ENCODE results near the gene MACROD1.

MACROD1 gene

GRCh38 chr11:64135711-64136110, 30.2 kb downstream of the MACROD1 start:
- DNase-seq (ENCODE audit: extremely low read depth, low read depth) = no peak
- H3K4me3 ChIP-seq (replicated peaks; ENCODE audit: low read depth, low read length) = no peak overlapping the region
- TF ChIP-seq, protein P1, sequence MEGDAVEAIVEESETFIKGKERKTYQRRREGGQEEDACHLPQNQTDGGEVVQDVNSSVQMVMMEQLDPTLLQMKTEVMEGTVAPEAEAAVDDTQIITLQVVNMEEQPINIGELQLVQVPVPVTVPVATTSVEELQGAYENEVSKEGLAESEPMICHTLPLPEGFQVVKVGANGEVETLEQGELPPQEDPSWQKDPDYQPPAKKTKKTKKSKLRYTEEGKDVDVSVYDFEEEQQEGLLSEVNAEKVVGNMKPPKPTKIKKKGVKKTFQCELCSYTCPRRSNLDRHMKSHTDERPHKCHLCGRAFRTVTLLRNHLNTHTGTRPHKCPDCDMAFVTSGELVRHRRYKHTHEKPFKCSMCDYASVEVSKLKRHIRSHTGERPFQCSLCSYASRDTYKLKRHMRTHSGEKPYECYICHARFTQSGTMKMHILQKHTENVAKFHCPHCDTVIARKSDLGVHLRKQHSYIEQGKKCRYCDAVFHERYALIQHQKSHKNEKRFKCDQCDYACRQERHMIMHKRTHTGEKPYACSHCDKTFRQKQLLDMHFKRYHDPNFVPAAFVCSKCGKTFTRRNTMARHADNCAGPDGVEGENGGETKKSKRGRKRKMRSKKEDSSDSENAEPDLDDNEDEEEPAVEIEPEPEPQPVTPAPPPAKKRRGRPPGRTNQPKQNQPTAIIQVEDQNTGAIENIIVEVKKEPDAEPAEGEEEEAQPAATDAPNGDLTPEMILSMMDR (IDR thresholded peaks at IDR 0.05; ENCODE audit: low read depth, low read length, missing control alignments) = no peak

DNA sequence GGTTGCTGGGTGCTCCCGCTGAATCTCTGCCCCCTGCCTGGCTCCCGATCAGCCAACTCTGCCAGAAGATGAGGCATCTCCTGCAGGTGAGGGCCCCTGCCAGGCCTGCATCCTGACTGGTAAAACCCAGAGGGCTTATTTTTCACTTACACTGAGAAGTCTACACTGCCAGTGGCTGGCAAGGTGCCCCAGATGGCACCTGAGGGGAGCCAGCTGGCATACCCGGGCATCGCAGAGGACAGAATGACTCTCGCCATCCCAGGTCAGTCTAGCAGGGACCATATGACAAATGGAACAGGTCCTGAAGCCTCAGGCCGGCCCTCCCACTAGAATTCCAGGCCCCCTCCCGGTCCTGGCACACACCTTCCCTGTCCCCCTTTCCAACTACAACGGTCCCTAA, 30.9 kb downstream of the MACROD1 start:
- TF ChIP-seq, protein P1 (IDR thresholded peaks at IDR 0.05; ENCODE audit: low read depth, low read length, missing control alignments) = no peak
- no peak overlapping the region for H3K4me3 ChIP-seq (replicated peaks; ENCODE audit: low read depth, low read length)
- no peak for DNase-seq (ENCODE audit: extremely low read depth, low read depth)

GRCh38 chr11:64132982-64133705, 32.8 kb downstream of the MACROD1 start:
- no peak overlapping the region for H3K4me3 ChIP-seq (replicated peaks; ENCODE audit: low read depth, low read length)
- TF ChIP-seq, protein P1 (IDR thresholded peaks at IDR 0.05; ENCODE audit: low read depth, low read length, missing control alignments) = no peak
- DNase-seq (ENCODE audit: extremely low read depth, low read depth) = no peak

- TF ChIP-seq, protein P1 (IDR thresholded peaks at IDR 0.05; ENCODE audit: low read depth, low read length, missing control alignments) = no peak
- DNase-seq (ENCODE audit: extremely low read depth, low read depth) = no peak
- no peak overlapping the region for H3K4me3 ChIP-seq (replicated peaks; ENCODE audit: low read depth, low read length)
These were observed 33.6 kb downstream of the MACROD1 start for GRCh38 chr11:64132191-64132771.

GRCh38 chr11:64131683-64132190, 34.2 kb downstream of the MACROD1 start:
- H3K4me3 ChIP-seq (replicated peaks; ENCODE audit: low read depth, low read length) = no peak overlapping the region
- DNase-seq (ENCODE audit: extremely low read depth, low read depth) = no peak
- TF ChIP-seq, protein P1 (IDR thresholded peaks at IDR 0.05; ENCODE audit: low read depth, low read length, missing control alignments) = no peak

- no peak overlapping the region for H3K4me3 ChIP-seq (replicated peaks; ENCODE audit: low read depth, low read length)
- TF ChIP-seq, protein P1 (IDR thresholded peaks at IDR 0.05; ENCODE audit: low read depth, low read length, missing control alignments) = no peak
- DNase-seq (ENCODE audit: extremely low read depth, low read depth) = no peak
These were observed 35.3 kb downstream of the MACROD1 start for GRCh38 chr11:64130618-64131017.
